Peyer's patch (tissue), 4 donors: ENCODE results near the gene NELFB.

ENCODE experiments used
- CTCF ChIP-seq, 6 experiments: fragments of 450-650 bp in 4 of 6; fragments of 200-600 bp in 2 of 6; sonication (generic) in 1 of 6; IDR thresholded peaks; one replicate each; pipeline ENCODE4 v1.5.1; 2017 to 2019; ENCODE audit warnings: antibody characterized with exemption in 6 of 6, mild to moderate bottlenecking in 3 of 6, moderate library complexity in 1 of 6
- POLR2A ChIP-seq, 2 donors: fragments of 450-650 bp; IDR thresholded peaks; one replicate each; pipeline ENCODE4 v1.5.1; 2017; ENCODE audit warnings: antibody characterized with exemption in 2 of 2, mild to moderate bottlenecking in 2 of 2, moderate library complexity in 2 of 2

- no peak for TF ChIP-seq CTCF (IDR thresholded peaks at IDR 0.05)
- TF ChIP-seq POLR2A (IDR thresholded peaks at IDR 0.05): no peak
Observed at GRCh38 chr9:137234758-137235423, 20.2 kb upstream of the NELFB start.
